ENCODE data around the gene IHH.

The IHH gene

GRCh38 chr2:219016721-219017120 lies 44.0 kb downstream of the IHH start:
- no peaks in the 10 kb centered on the region for H3K36me3 ChIP-seq (ENCODE audit: insufficient read depth, low read length)
- no peaks in the 10 kb centered on the region for H3K4me1 ChIP-seq (ENCODE audit: insufficient read depth, low read length)
- no peaks in the 10 kb centered on the region for H3K9me3 ChIP-seq (ENCODE audit: low read length)
- H3K9ac ChIP-seq (ENCODE audit: low read length): no peak overlapping the region
- no peaks in the 10 kb centered on the region for H3K27me3 ChIP-seq (ENCODE audit: control insufficient read depth in 1 of 2, insufficient read depth in 2 of 2, low read length in 2 of 2)
- no peak overlapping the region for H3K4me3 ChIP-seq (ENCODE audit: low read depth in 1 of 2, low read length in 2 of 2)
- no peak overlapping the region for H3K27ac ChIP-seq (ENCODE audit: low read depth, low read length)

GRCh38 chr2:219010873-219011272 lies 49.8 kb downstream of the IHH start:
- Histone ChIP-seq H3K4me1 (ENCODE audit: insufficient read depth, low read length) (no peaks in the 10 kb centered on the region), H3K27me3 (ENCODE audit: control insufficient read depth in 1 of 2, insufficient read depth in 2 of 2, low read length in 2 of 2) (peaks cover 0 to 7% of the 10 kb centered on the region in 2 donors)

GRCh38 chr2:219010162-219010756 lies 50.5 kb downstream of the IHH start:
- no peaks in the 10 kb centered on the region for H3K4me1 ChIP-seq (ENCODE audit: insufficient read depth, low read length)
- no peaks in the 10 kb centered on the region for H3K36me3 ChIP-seq (ENCODE audit: insufficient read depth, low read length)
- H3K4me3 ChIP-seq (ENCODE audit: low read depth in 1 of 2, low read length in 2 of 2): no peak overlapping the region
- no peak overlapping the region for H3K27ac ChIP-seq (ENCODE audit: low read depth, low read length)
- H3K27me3 ChIP-seq (ENCODE audit: control insufficient read depth in 1 of 2, insufficient read depth in 2 of 2, low read length in 2 of 2): peaks cover 0 to 13% of the 10 kb centered on the region in 2 donors
- no peak overlapping the region for H3K9ac ChIP-seq (ENCODE audit: low read length)
- H3K9me3 ChIP-seq (ENCODE audit: low read length): no peaks in the 10 kb centered on the region

More at GRCh38 chr2:219010873-219011272, 49.8 kb downstream of the IHH start:
- Histone ChIP-seq H3K9me3 (ENCODE audit: low read length) (no peaks in the 10 kb centered on the region), H3K4me3 (ENCODE audit: low read depth in 1 of 2, low read length in 2 of 2) (no peak overlapping the region), H3K9ac (ENCODE audit: low read length) (no peak overlapping the region), H3K27ac (ENCODE audit: low read depth, low read length) (no peak overlapping the region), H3K36me3 (ENCODE audit: insufficient read depth, low read length) (no peaks in the 10 kb centered on the region)

- H3K4me3 ChIP-seq (ENCODE audit: low read depth in 1 of 2, low read length in 2 of 2): no peak overlapping the region
- H3K9me3 ChIP-seq (ENCODE audit: low read length): no peaks in the 10 kb centered on the region
- H3K27ac ChIP-seq (ENCODE audit: low read depth, low read length): no peak overlapping the region
- H3K4me1 ChIP-seq (ENCODE audit: insufficient read depth, low read length): no peaks in the 10 kb centered on the region
- no peak overlapping the region for H3K9ac ChIP-seq (ENCODE audit: low read length)
- H3K27me3 ChIP-seq (ENCODE audit: control insufficient read depth in 1 of 2, insufficient read depth in 2 of 2, low read length in 2 of 2): peaks cover 3 to 22% of the 10 kb centered on the region in 2 donors
- no peaks in the 10 kb centered on the region for H3K36me3 ChIP-seq (ENCODE audit: insufficient read depth, low read length)
Observed at GRCh38 chr2:219009294-219009693, 51.4 kb downstream of the IHH start.

All from muscle layer of colon (tissue), 2 donors.